GM21619 (cell line): ENCODE results near the gene GPD1L.
A peak's percentile ranks its signal among the peaks of the same experiment; 100 is the strongest.
"Not testable (repeated sequence)": the region's sequence is repeated elsewhere in the genome, so short reads cannot be mapped to it uniquely, and the experiment has no call there.

Source experiments
- ATAC-seq: cut with Tn5 transposase; IDR thresholded peaks from one replicate; pipeline ENCODE4 v1.9.1; 2021; ENCODE audit not compliant: unreplicated experiment

GPD1L gene

DNA sequence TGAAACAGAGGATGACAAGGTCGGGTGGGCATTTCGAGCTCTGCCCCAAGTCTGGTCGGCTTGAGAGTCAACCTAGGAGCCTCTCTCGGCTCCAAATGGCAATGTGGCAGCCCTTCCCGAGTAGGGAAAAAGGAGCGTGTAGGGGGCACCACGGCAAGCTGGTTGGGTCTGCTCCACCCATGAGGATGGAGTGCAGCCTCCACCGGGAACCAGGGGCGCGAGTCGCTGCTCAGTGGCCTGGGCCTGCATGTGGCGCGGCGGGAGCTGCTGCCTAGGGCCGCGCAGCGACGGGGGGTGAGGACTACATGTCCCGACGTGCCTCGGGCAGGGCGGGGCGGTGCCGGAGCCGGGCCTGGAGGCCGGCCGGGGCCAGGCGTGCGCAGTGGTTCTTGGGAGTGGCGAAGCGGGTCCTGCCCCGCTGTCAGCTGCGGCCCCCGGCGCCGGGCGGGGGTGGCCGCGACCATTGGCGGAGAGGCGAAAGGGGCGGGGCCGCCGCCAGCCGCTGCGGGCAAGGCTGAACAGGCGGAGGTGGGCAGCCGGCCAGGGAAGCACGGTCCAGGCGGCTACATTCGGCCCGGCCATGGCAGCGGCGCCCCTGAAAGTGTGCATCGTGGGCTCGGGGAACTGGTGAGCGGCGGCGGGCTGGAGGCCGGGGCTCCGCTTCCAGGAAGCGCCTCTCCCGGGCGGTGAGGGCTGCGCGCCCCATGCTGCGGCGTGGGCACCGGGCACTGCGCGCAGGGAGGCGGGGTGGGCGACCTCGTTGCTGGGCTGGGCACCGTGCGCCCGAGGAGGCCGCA, at the start of gene GPD1L:
Gene GPD1L, plus strand, starts transcription at position 489 of the 797 bp plus-strand sequence. Its CDS starts 92 bp downstream, at position 581.
- ATAC-seq, result peak; percentile 100

DNA sequence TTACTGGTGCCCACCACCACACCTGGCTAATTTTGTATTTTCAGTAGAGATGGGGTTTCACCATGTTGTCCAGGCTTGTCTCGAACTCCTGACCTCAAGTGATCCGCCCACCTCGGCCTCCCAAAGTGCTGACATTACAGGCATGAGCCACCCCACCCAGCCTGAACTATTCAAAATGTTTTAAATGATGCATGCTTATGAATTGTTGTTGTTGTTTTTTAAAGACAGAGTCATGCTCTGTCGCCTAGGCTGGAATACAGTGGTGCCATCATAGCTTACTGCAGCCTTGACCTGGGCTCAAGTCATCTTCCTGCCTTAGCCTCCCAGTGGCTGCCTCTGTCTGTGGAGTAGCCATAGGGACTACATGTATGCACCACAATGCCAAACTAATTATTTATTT, 48.0 kb upstream of the GPD1L start:
- ATAC-seq, result not testable (repeated sequence)

DNA sequence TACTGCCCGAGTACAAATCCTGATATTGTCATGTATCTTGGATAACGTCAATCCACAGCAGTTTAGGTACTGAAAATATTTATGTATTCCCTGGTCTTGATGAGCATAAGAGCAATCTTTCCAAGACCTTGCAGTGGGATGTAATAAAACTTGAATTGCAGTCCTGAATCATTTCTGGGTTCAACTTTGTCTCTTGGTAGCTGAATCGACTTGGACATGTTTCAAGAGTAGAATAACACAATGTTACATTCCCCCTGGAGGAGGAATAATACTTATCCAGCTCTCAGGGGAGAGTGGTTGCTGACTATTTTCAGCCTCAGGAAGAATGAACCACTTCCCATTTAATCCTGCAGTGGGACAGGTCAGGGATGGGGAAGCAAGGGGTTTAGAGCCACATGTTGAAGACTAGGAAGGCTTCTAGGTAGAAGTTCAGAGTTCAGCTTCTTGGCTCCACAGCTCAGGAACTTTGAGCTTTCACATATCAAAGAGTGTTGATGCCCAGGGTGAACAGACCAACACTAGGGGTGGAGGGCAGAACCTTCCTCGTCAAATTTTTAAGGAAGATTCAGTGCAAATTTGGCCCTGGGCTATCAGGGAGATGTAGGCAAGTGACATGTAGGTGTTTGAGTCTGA, 43.4 kb upstream of the GPD1L start:
- ATAC-seq, result no peak

DNA sequence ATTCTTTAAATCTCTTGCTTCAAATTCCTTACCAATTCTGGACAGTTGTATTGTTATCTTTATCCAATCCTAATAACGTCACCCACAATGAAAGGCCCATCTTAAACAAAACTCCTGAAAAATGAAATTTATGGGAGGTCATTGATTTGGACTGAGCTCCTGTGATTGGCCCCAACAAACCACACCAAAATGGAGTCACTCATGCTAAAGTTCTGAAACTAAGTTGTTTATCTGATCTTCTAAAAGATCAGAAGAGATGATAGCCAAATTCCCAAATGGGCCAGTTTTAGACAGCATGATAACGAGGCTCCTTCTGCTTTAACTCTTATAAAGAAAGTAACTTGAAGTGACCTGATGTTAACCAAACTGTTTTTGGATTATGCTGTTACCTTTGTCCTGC, 39.7 kb upstream of the GPD1L start:
- ATAC-seq, result no peak

DNA sequence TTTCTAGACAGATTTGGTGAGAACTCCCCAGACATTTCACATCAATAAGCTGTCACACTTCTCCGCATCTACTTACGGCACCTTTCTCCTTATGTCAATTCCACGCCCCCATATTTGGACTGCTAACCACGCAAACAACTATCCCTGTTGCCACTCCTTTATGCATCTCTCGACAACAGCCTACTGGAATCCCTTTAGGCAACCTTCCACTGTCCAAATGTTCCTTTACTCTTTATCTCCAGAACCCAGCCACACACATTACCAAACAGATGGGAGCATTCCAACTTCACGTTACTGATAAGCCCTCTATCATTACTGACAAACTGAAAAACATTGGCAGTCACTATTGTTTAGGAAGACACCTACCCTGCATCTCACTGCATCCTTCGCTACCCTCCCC, 32.2 kb upstream of the GPD1L start:
- not testable (repeated sequence) for ATAC-seq

DNA sequence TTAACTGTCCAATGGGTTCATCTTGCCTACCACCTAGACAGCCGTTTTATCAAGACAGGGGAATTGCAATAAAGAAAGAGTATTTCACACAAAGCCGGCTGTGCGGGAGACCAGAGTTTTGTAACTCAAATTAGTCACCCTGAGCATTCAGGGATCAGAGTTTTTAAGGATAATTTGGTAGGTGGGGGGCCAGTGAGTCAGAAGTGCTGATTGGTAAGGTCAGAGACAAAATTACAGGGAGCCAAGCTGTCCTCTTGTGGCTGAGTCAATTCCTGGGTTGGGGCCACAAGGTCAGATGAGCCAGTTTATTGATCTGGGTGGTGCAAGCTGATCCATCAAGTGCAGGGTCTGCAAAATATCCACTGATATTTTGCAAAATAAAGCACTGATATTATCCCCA, 29.9 kb upstream of the GPD1L start:
- no peak for ATAC-seq

DNA sequence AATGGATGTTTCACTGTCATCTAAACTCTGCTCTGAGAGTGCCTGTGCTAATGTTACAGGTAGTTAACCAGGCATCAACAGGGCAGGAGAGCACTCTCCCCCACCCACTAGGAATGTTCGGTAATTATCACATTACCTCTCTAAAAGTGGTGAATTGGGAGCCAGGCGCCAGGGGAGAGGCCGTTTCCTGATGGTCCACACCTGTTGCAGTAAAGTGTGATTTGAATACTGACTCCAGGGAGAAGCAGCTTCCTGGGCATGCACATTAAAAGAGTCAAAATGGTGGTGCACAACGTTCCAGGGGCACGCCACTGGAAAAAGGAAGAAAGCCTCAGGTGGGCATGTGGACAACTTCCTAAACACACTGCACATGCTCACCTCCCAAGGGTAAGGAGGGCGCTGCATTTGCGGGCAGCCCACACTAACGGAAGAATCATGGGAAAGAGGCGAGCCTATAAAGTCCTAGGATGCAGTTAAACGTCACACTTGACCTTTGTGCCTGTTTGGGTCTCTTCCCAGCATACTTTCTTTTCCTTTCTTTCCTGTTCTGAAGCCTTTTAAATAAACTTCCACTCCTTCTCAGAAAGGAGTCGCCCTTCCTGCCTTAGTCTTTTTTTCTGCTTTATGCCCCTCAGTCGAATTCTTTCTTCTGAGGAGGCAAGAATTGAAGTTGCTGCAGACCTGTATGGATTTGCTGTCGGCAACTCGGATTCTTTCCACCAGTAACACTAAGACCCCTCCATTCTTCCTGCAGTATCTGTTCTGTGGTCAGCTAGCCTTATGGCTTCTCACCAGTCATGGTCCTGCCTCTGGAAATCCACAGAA, 28.9 kb upstream of the GPD1L start:
- ATAC-seq, result no peak

DNA sequence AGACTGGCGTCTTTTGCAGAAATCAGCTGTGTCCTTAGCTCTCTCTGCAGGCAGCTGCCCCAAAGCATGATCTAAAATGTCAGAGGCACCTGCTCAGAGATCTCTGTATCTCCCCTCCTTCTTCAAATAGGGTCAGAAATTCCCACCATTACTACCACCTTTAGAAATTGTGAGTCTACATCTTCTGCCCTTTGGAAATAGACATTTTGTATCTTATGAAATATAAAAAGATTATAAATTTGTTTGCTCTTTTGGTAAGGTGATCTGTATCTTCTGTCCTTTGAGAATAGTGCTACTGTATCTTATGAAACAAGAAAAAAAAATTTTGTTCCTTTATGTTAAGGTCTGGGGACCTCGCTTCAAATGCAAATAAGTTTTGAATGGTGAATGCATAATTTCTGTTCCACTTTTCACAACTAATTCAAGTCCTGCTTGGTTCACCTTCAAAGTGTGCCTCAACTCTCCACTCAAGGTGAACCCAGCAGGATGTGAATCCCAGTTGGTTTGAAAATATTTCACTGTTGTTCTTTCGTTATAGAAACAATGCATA, 28.3 kb upstream of the GPD1L start:
- ATAC-seq, result no peak

DNA sequence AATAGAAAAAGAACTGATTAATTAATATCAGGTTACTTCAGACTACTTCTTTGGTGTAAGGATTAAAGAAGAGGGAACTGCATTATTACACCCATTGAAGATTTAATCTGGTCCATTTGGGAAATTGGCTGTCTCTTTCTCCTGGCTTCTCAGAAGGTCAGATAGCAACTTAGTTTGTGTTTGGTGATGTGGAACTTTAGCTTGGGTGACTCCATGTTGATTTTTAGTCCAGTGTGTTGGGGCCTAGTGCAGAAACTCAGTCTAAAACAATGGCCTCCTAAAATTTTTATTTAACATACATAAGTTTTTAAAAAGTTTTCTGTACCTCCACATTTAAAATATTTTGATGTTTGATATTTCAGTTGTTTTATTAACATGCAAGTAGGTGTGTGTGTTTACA, 27.6 kb upstream of the GPD1L start:
- no peak for ATAC-seq

DNA sequence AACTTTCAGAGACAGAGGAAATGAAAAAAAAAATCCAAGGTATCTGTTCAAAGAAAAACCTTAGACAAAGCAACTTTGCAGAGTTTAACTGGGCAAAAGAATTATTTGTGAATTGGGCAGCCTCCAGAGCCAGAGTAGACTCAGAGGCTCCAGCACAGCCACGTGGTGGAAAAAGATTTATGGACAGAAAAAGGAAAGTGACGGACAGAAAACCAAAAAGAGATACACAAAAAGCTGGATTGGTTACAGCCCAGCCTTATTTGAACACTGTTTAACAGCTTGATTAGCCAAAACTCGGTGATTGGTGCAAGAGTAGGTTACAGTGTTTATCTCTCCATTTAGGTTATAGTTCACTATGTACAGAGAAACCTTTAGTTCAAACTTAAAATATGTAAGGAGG, 23.7 kb upstream of the GPD1L start:
- no peak for ATAC-seq

DNA sequence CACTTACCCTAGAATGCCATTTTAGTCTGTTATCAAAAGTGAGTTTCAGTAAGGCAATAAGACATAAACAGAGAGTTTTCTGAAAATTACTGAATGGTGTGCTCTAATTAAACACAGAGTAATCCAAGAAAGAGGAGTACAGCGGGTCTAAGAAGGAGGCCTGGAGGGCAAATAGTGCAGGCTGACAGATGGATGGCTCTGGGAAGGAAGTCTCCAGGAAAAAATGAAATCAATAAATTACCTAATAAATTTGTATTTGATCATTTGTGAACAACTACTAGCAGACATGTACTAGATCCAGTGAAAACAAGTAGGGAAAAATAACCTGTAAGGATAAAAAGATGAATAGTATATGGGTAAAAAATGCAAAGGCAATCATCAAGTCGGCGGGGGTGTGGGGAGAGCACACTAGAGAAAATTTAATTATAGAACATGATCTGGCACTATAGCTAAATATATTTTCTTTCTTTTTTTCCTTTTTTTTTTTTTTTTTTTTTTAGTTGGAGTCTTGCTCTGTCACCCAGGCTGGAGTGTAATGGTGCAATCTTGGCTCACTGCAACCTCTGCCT, 22.6 kb upstream of the GPD1L start:
- no peak for ATAC-seq

DNA sequence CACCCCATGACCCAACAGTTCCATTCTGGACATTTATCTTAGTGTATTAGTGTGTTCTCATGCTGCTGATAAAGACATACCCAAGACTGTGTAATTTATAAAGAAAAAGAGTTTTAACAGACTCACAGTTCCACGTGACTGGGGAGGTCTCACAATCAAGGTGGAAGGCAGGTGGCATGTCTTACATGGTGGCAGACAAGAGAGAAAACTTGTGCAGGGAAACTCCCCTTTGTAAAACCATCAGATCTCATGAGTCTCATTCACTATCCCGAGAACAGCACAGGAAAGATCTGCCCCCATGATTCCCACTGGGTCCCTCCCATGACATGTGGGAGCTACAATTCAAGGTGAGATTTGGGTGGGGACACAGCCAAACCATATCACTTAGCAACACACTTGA, 21.6 kb upstream of the GPD1L start:
- no peak for ATAC-seq

DNA sequence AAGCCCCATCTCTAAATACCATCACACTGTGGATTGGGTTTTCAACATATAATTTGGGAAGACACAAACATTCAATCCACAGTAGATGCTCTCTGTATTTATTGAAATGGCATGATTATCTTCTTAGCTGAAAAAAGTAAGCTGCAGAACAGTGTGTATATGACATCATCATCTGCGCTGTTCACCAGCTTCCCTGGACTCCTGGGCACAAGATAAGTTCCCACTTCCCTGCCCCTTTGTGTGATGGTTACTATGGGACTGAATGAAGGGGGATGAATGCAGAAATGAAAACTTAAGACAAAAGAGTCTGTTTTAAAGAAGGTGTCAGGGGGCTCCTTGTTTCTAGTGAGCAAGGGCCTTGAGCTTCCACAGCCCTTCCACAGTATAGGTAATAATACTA, 20.0 kb upstream of the GPD1L start:
- no peak for ATAC-seq

DNA sequence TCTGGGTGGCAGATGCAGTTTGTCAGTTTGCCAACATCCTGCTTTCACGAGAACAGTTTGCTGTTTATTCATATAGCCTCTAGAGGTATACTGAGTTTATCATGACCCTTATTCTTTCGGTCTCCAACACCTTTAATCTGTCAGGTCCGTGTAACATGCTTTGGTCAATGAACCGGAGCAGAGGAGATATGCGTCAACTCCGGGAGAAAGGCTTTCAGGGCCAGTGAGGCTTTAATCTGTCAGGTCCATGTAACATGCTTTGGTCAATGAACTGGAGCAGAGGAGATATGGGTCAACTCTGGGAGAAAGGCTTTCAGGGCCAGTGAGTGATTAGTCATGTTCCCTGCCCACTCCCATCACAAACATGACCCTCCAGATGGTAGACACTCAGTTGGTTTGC, 16.9 kb upstream of the GPD1L start:
- no peak for ATAC-seq

DNA sequence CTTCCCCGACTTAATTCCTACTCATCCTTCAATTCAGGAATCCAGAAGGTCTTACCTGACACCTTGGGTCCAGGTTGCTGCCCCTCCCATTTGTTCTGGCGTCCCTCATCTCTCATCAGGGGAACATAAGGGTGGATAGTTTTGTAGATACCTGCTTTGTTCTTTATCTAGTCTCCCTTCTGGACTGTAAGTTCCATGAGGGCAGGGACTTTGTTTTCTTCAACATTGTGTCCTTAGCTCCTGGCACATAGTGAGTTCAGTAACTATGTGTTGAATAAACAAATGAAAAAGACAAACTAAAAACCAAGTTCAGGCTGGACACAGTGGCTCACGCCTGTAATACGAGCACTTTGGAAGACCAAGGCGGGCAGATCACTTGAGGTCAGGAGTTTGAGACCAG, 13.2 kb upstream of the GPD1L start:
- no peak for ATAC-seq

DNA sequence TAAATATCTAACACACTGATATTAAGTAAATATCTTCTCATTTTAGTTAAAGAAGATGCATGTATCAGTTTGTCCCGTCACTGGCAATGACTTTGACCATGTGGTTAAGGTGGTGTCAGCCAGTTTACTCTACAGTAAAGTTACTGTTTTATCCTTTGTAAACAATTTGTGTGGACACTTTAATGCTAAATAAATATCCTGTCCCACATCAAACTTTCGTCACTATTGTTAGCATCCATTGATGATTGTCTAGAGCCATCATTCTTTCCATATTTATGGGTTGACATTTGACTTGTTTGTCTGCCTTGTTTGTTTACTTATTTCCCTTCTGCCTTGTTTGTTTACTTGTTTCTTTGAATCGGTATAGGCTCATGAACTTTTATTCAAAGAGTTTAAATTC, 11.0 kb upstream of the GPD1L start:
- no peak for ATAC-seq

DNA sequence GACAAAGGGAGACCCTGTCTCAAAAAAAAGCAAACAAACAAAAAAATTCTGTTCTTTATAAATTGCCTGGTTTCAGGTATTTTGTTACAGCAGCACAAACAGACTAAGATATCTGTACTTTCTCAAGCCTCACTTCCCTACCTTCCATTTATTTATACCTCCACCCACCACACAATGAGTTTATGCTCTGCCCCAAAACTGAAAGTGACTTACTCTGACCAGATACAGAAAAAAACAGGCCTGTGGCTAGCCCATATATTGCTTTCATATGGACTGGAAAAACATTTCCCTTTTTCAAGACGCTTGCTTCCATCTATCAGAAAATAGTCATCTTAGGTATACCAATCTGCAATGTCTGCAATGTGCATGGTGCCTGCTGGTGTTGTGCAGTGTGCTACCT, 8.7 kb upstream of the GPD1L start:
- ATAC-seq, result no peak

DNA sequence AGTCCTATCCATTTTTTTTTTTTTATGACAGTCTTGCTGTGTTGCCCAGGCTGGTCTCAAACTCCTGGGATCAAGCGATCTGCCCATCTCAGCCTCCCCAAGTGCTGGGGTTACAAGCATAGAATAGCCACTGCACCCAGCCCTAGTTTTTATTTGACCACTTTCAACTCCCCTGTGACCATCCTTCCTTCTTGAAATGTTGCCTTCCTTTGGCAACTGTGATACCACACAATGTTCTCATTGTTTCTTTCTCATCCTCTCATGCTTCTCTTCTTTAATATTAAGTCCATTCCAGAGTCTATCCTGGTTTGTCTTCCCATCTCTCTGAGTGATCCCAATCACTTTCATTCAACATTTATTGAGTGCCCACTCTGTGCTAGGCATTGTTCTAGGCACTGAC, 7.9 kb upstream of the GPD1L start:
- no peak for ATAC-seq

DNA sequence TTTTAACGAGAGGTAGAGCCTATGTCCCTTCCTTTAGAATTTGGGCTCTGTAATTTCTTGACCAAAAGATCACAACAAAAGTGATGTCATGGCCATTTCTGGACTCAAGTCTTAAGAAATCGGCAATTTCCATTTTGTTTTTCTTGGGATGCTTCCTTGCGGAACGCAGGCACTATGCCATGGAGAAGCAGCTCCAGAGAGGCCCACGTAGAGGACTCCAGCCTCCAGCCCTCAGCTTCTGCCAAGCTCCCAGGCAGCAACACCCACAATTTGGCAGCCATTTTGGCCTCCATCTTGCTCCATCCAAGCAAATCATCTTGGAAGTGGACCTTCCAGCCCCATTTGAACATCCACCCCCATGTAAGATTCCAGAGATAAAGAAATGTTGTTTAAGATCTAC, 6.0 kb upstream of the GPD1L start:
- no peak for ATAC-seq

DNA sequence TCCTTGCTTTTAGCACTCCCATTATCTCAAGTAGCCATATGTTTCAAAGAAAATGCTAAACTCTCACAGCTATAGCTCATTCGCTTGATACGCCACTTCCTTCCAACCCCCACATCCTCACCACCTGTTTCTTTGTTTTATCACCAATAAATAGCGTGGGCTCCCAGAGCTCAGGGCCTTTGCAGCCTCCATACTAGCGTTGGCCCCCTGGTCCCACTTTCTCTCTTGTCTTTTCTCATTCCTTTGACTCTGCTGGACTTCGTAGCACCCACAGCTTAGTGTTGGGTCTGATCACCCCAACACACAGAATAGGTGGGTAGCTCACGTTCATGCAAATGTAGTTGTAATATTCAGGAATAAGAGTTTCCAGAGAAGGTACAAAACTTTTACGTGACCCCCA, 4.1 kb upstream of the GPD1L start:
- ATAC-seq, result no peak

DNA sequence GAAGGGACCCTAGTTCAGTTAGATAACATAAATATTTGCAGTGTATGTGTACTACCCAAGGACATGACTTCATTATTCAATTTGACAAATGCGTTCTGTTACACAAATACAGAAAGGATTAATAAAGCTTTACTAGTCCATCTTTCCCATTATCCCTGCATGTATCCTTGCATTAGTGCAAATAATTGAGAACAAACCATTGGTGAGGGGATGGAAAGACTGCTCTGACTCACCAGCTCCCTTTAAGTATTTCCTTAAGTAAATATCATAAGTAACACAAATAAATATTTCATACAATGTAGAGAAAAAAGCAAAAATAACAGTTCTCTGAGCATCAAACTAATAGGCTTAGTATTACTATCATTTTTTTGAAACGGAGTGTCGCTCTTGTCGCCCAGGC, 1.9 kb upstream of the GPD1L start:
- ATAC-seq, result no peak
